Right lobe of liver (tissue), 4 donors: ENCODE data around the gene OR1K1.
"Not testable (repeated sequence)": the region's sequence is repeated elsewhere in the genome, so short reads cannot be mapped to it uniquely, and the experiment has no call there.

Source experiments
- CTCF ChIP-seq, 4 donors: fragments of 200-600 bp in 3 of 4; fragments of 450-650 bp in 1 of 4; IDR thresholded peaks; one replicate each; pipeline versions ENCODE4 v1.5.1 to v1.8.0; 2016 to 2022; ENCODE audit warnings: antibody characterized with exemption in 4 of 4, mild to moderate bottlenecking in 2 of 4
- POLR2A ChIP-seq: fragments of 450-650 bp; IDR thresholded peaks from one replicate; pipeline ENCODE4 v1.6.1; 2017; ENCODE audit warnings: antibody characterized with exemption, mild to moderate bottlenecking
- donor health status: DM: no; HTN: no; CAD: no.
- donor health status: DM: no; HTN: no; CAD: no.
- donor health status: DM: no; HTN: yes; CAD: no.

- TF ChIP-seq CTCF (IDR thresholded peaks at IDR 0.05); POLR2A: not testable (repeated sequence)
Measured at GRCh38 chr9:122809261-122809660, 9.3 kb downstream of the OR1K1 start.
